GM23248 (cell line): Measurements from ENCODE around the gene LDLRAD2. TPM values are rescaled to one million over a fixed set of nuclear protein-coding genes. Genes with fewer than 3 reads are reported as not detected.

Experiments
- DNase-seq: peaks from one replicate; pipeline ENCODE4 v3.0.0-alpha.2; 2015
- H2AFZ ChIP-seq: fragments of 200-600 bp; sonication (generic); 2 replicates; pipeline ENCODE4 v1.6.1; 2016; ENCODE audit warnings: antibody characterized with exemption
- H3F3A ChIP-seq: fragments of 200-600 bp; sonication (generic); 2 replicates; pipeline ENCODE4 v1.6.1; 2016; ENCODE audit warnings: mild to moderate bottlenecking, antibody characterized with exemption, mixed run types; ENCODE audit not compliant: insufficient read depth
- H3K27ac ChIP-seq: fragments of 200-600 bp; sonication (generic); 2 replicates; pipeline ENCODE4 v1.5.1; 2016; ENCODE audit warnings: mild to moderate bottlenecking
- H3K27me3 ChIP-seq: fragments of 200-600 bp; sonication (generic); replicated peaks from 2 replicates; pipeline ENCODE4 v1.6.1; 2016; ENCODE audit warnings: mild to moderate bottlenecking; ENCODE audit not compliant: insufficient read depth
- H3K36me3 ChIP-seq: fragments of 200-600 bp; sonication (generic); 2 replicates; pipeline ENCODE4 v1.6.1; 2016; ENCODE audit warnings: low read depth, mild to moderate bottlenecking
- H3K4me1 ChIP-seq: fragments of 200-600 bp; sonication (generic); 2 replicates; pipeline ENCODE4 v1.6.1; 2016; ENCODE audit warnings: mild to moderate bottlenecking; ENCODE audit not compliant: insufficient read depth
- H3K4me2 ChIP-seq: fragments of 200-600 bp; sonication (generic); one replicate; pipeline ENCODE4 v1.6.1; 2016; ENCODE audit warnings: mild to moderate bottlenecking; ENCODE audit not compliant: unreplicated experiment
- H3K4me3 ChIP-seq: fragments of 200-600 bp; sonication (generic); 2 replicates; pipeline ENCODE4 v1.5.1; 2016; ENCODE audit warnings: mild to moderate bottlenecking
- H3K79me2 ChIP-seq: fragments of 200-600 bp; sonication (generic); 2 replicates; pipeline ENCODE4 v1.6.1; 2016; ENCODE audit warnings: mild to moderate bottlenecking; ENCODE audit not compliant: insufficient read depth
- H3K9ac ChIP-seq: fragments of 200-600 bp; sonication (generic); 2 replicates; pipeline ENCODE4 v1.6.1; 2016; ENCODE audit warnings: mild to moderate bottlenecking
- H3K9me2 ChIP-seq: fragments of 200-600 bp; sonication (generic); 2 replicates; pipeline ENCODE4 v1.6.1; 2016; ENCODE audit warnings: mixed run types, mild to moderate bottlenecking, moderate library complexity; ENCODE audit not compliant: insufficient read depth
- H3K9me3 ChIP-seq: fragments of 200-600 bp; sonication (generic); one replicate; pipeline ENCODE4 v1.6.1; 2017; ENCODE audit warnings: low read depth
- H4K20me1 ChIP-seq: fragments of 200-600 bp; sonication (generic); 2 replicates; pipeline ENCODE4 v1.6.0; 2016; ENCODE audit not compliant: insufficient read depth
- EZH2 ChIP-seq: fragments of 200-600 bp; sonication (generic); IDR thresholded peaks from 2 replicates; pipeline ENCODE4 v1.6.1; 2018; ENCODE audit warnings: antibody characterized with exemption, mild to moderate bottlenecking; ENCODE audit not compliant: insufficient read depth, poor library complexity, severe bottlenecking
- EZH2phosphoT487 ChIP-seq: fragments of 200-600 bp; sonication (generic); IDR thresholded peaks from 2 replicates; pipeline ENCODE4 v1.6.1; 2018; ENCODE audit warnings: antibody characterized with exemption, moderate library complexity, mild to moderate bottlenecking, low read depth; ENCODE audit not compliant: insufficient read depth
- WGBS, 2 experiments: methylation state at CpG; one replicate each; pipeline ENCODE4 v1.1.6; 2015 to 2017; ENCODE audit warnings: low lambda C conversion rate in 2 of 2, low coverage in 1 of 2; ENCODE audit errors: missing lambda C conversion rate in 2 of 2; 5-methylcytosine and 5-hydroxymethylcytosine counted together
- in situ Hi-C: fragments of 300-500 bp; cut with MboI; formaldehyde crosslinking; loops from 2 replicates; pipeline ENCODE4 v1.15.0; 2020
- polyA plus RNA-seq: library from polyadenylated mRNA; unstranded; fragments of >200 nt; fragmentation: Nextera tagmentation; extraction: Ambion mirVana; gene quantifications from 2 replicates; pipeline ENCODE4 v1.2.1, GENCODE V29; 2016
- total RNA-seq: library from RNA; depleted of rRNA; stranded (reverse); fragments of >200 nt; shearing (Covaris generic); gene quantifications from 2 replicates; pipeline ENCODE4 v1.2.3, GENCODE V29; 2014

LDLRAD2 gene
- total and polyA plus RNA-seq, 2 experiments from 2014 or later, result 8.5 TPM; not detected in 1

GRCh38 chr1:21815724-21816321 is 3.8 kb downstream of the LDLRAD2 start:
- 79 to 80% methylated on average over 10 to 12 of the region's 12 CpGs for WGBS, 2 experiments
- Histone ChIP-seq H3K4me3 (no peak overlapping the region), H3K4me1 (no peaks in the 10 kb centered on the region), H3K9ac (no peak overlapping the region), H3K9me3 (no peaks in the 10 kb centered on the region), H2AFZ (no peak overlapping the region), H3F3A (peaks cover 41% of the 10 kb centered on the region), H3K9me2 (no peaks in the 10 kb centered on the region), H3K27ac (no peak overlapping the region), H3K36me3 (peaks cover 17% of the 10 kb centered on the region), H4K20me1 (peaks cover 3% of the 10 kb centered on the region; the same call in 1 of the 2 replicates), H3K4me2 (no peak overlapping the region), H3K27me3 (no peaks in the 10 kb centered on the region), H3K79me2 (no peaks in the 10 kb centered on the region)
- peak; percentile 40 for DNase-seq
- in situ Hi-C loops, result no loop called here
- no peak for TF ChIP-seq EZH2phosphoT487
- TF ChIP-seq EZH2, result no peak

- Histone ChIP-seq H3K4me2 (no peak overlapping the region), H3K36me3 (peaks cover 27% of the 10 kb centered on the region), H3K27me3 (no peaks in the 10 kb centered on the region), H3K79me2 (no peaks in the 10 kb centered on the region), H3K9me2 (no peaks in the 10 kb centered on the region), H3K4me1 (no peaks in the 10 kb centered on the region), H3K9ac (no peak overlapping the region), H3K9me3 (no peaks in the 10 kb centered on the region), H3K27ac (no peak overlapping the region), H3K4me3 (no peak overlapping the region), H3F3A (peaks cover 46% of the 10 kb centered on the region), H2AFZ (no peak overlapping the region), H4K20me1 (peaks cover 3% of the 10 kb centered on the region; the same call in 1 of the 2 replicates)
- 77 to 84% methylated on average over 8 of the region's 8 CpGs for WGBS, 2 experiments
- peak; percentile 48 for DNase-seq
- TF ChIP-seq EZH2 (no peak), EZH2phosphoT487 (no peak)
- in situ Hi-C loops, result no loop called here
Observed at GRCh38 chr1:21816602-21817302, 4.7 kb downstream of the LDLRAD2 start.

- Histone ChIP-seq H3K9ac (no peak overlapping the region), H3K4me3 (no peak overlapping the region), H3K9me2 (no peaks in the 10 kb centered on the region), H3K79me2 (no peaks in the 10 kb centered on the region), H3F3A (peaks cover 50% of the 10 kb centered on the region), H2AFZ (no peak overlapping the region), H3K27ac (no peak overlapping the region), H4K20me1 (peaks cover 3% of the 10 kb centered on the region; the same call in 1 of the 2 replicates), H3K4me2 (no peak overlapping the region), H3K36me3 (peaks cover 34% of the 10 kb centered on the region), H3K4me1 (no peaks in the 10 kb centered on the region), H3K9me3 (no peaks in the 10 kb centered on the region), H3K27me3 (no peaks in the 10 kb centered on the region)
- TF ChIP-seq EZH2phosphoT487 (no peak), EZH2 (no peak)
- 35 to 65% methylated on average over 4 to 10 of the region's 10 CpGs for WGBS, 2 experiments
- peak; percentile 65 for DNase-seq
- in situ Hi-C loops, result no loop called here
Observed at GRCh38 chr1:21818656-21819055, 6.6 kb downstream of the LDLRAD2 start.

- H3K9me3 ChIP-seq, result no peaks in the 10 kb centered on the region
- H3K4me1 ChIP-seq, result no peaks in the 10 kb centered on the region
- WGBS, 2 experiments, result 85 to 86% methylated on average over 9 of the region's 9 CpGs
- DNase-seq, result no peak
- H3K9ac ChIP-seq, result no peak overlapping the region
- H3K79me2 ChIP-seq, result no peaks in the 10 kb centered on the region
- in situ Hi-C loops, result no loop called here
- no peak overlapping the region for H3K4me3 ChIP-seq
- H2AFZ ChIP-seq, result no peak overlapping the region
- no peaks in the 10 kb centered on the region for H3K27me3 ChIP-seq
- peaks cover 52% of the 10 kb centered on the region for H3K36me3 ChIP-seq
- no peak overlapping the region for H3K27ac ChIP-seq
- no peak for TF ChIP-seq EZH2phosphoT487
- no peak for TF ChIP-seq EZH2
- no peaks in the 10 kb centered on the region for H3K9me2 ChIP-seq
- no peak overlapping the region for H3K4me2 ChIP-seq
- peaks cover 56% of the 10 kb centered on the region for H3F3A ChIP-seq
- H4K20me1 ChIP-seq, result peaks cover 3% of the 10 kb centered on the region; the same call in 1 of the 2 replicates
Observed at GRCh38 chr1:21820597-21821232, 8.7 kb downstream of the LDLRAD2 start.
